Right ventricle myocardium superior (tissue), 1 donor: ENCODE measurements around the gene ALS2. TPM values are rescaled to one million over a fixed set of nuclear protein-coding genes. Genes with fewer than 3 reads are reported as not detected.

Source experiments
- ATAC-seq: fragments of 200-7000 bp; cut with Tn5 transposase; one replicate; pipeline ENCODE4 v1.9.1; 2020; ENCODE audit warnings: mild to moderate bottlenecking; ENCODE audit not compliant: poor library complexity
- DNase-seq: peaks from one replicate; pipeline ENCODE4 v3.0.0-alpha.2; 2020
- intact Hi-C: fragments of 100-400 bp; cut with DNase I; formaldehyde crosslinking; loops from one replicate; pipeline ENCODE4 v1.11.2; 2022
- total RNA-seq: library from RNA; stranded (reverse); fragmentation: NEBNext Ultra II Directional; extraction: Animal tissue kit (Norgen Biotek cat#: 25700); gene quantifications from one replicate; pipeline ENCODE4 v1.2.1, GENCODE V29; 2021
- donor health status: DM: no; HTN: yes; CAD: no; lungs with severe emphysema.

The ALS2 gene
- total RNA-seq, 1 donor from 2014 or later: 29.5 TPM

DNA sequence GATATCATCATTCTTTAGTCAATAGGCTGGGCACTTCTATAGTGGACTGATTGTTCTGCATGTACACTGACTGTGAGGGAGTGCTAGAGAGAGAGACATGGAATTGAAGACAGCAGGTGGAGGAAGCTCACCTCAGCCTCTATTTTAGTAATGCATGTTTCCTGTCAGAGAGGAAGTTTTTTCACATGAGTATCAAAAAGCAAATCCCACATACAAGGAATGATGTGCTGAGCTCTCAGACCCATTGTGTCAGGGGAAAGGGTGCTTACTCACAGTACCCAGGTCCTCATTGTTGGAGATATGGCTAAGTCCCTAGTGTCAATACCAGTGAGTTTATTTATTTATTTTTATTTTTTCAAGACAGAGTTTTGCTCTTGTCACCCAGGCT lies 15.7 kb upstream of the ALS2 start:
- ATAC-seq: no peak
- no peak for DNase-seq
- intact Hi-C loops: loop anchor here (10.0 kb wide), 1 partner anchor 258 kb away; no protein-coding TSS in a partner anchor

GRCh38 chr2:201795607-201796477 lies 15.1 kb upstream of the ALS2 start:
- intact Hi-C loops: loop anchor here (10.0 kb wide), 1 partner anchor 259 kb away; no protein-coding TSS in a partner anchor
- DNase-seq (no peak), ATAC-seq (peak; percentile 66)

- DNase-seq: no peak
- no peak for ATAC-seq
- intact Hi-C loops: loop anchor here (10.0 kb wide), 1 partner anchor 261 kb away; no protein-coding TSS in a partner anchor
Measured at GRCh38 chr2:201794294-201794693, 13.6 kb upstream of the ALS2 start.

GRCh38 chr2:201793631-201794030 lies 12.9 kb upstream of the ALS2 start:
- no peak for DNase-seq
- intact Hi-C loops: loop anchor here (10.0 kb wide), 1 partner anchor 261 kb away; no protein-coding TSS in a partner anchor
- no peak for ATAC-seq

DNA sequence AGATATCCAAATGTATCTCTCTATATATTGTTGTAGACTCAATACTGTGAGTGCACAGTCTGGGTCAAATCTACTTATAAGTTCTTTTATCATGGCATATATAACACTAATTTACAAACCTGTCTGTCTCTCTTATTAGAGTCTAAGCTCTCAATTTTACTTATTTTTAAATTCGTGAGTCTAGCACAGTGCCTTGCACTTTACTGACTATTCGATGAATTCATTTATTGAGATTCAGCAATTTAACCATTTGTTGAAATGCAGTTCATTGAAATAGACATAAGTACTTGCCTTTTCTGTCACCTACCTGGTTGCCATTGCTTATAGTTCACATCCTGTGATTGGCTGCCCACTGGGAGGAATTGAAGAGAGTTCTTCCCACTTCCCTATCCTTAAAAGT lies 10.3 kb upstream of the ALS2 start:
- intact Hi-C loops: loop anchor here (10.0 kb wide), 1 partner anchor 264 kb away; no protein-coding TSS in a partner anchor
- ATAC-seq: no peak
- DNase-seq: no peak

DNA sequence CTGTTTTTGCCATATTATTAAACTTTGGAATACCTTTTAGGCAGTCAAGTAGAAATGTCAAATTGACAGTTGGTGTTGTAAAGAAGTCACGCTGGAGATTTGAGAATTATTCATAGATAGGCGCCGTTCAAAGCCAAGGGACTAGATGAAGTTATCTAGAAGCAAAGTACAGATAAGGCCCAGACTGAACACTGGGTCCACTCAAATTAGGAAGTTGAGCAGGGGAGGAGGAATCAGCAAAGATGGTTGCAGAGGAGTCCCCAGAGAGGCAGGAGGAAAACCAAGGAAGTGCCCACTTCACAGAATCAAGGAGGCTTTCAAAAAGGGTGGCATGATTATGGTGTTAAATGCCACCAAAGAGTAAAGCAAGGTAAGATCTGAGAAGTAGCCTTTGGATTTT lies 9.6 kb upstream of the ALS2 start:
- ATAC-seq (no peak), DNase-seq (no peak)
- intact Hi-C loops: loop anchor here (10.0 kb wide), 1 partner anchor 265 kb away; no protein-coding TSS in a partner anchor

- intact Hi-C loops: no loop called here
- ATAC-seq (no peak), DNase-seq (no peak)
Measured at GRCh38 chr2:201789395-201789794, 8.7 kb upstream of the ALS2 start.

- ATAC-seq (no peak), DNase-seq (no peak)
- intact Hi-C loops: no loop called here
Measured at GRCh38 chr2:201788371-201788770, 7.6 kb upstream of the ALS2 start.

GRCh38 chr2:201786471-201786870 lies 5.7 kb upstream of the ALS2 start:
- DNase-seq: no peak
- no peak for ATAC-seq
- intact Hi-C loops: no loop called here

DNA sequence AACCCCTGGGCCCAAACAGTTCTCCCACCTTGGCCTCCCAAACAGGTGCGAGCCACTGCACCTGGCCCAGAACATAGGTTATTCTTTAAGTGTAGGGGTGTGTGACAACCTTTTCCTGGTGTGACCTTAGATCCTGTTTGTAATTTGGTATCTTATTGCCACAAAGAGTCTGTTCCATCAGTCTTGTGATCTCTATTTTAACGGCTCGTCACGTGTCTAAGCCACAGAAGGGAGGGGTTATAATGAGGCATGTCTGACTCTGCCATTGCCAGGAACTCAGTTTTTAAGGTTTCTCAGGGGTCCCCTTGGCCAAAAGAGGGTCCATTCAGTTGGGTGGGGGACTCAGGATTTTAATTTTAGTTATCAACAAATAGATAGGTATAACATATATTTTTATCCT lies 4.4 kb upstream of the ALS2 start:
- ATAC-seq (no peak), DNase-seq (no peak)
- intact Hi-C loops: no loop called here

GRCh38 chr2:201784563-201784962 lies 3.8 kb upstream of the ALS2 start:
- no peak for ATAC-seq
- intact Hi-C loops: no loop called here
- DNase-seq: no peak

GRCh38 chr2:201781557-201782051 lies 871 bp upstream of the ALS2 start:
- DNase-seq (no peak), ATAC-seq (peak; percentile 4)
- intact Hi-C loops: no loop called here

GRCh38 chr2:201779901-201780673 lies 646 bp downstream of the ALS2 start:
- peak; percentile 25 for ATAC-seq
- intact Hi-C loops: no loop called here
- no peak for DNase-seq

DNA sequence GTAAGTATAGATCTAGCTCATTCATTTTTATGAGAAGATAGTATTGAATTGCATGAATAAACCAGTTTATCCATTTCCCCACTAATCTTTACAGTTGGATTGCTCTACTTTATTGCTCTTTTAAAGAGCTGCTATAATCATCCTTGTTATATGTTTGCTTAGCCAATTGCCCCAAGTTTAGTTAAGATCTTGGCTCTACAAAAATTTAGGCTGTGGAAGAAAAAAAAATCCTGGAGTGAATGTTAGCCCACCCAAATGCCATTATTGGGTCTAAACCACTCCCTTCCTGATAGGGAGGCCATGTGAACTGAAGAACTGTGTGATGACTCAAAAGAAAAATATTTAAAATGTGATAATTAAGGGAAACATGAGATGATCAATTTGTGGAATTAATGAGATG lies 2.9 kb downstream of the ALS2 start:
- intact Hi-C loops: no loop called here
- DNase-seq (no peak), ATAC-seq (no peak)

DNA sequence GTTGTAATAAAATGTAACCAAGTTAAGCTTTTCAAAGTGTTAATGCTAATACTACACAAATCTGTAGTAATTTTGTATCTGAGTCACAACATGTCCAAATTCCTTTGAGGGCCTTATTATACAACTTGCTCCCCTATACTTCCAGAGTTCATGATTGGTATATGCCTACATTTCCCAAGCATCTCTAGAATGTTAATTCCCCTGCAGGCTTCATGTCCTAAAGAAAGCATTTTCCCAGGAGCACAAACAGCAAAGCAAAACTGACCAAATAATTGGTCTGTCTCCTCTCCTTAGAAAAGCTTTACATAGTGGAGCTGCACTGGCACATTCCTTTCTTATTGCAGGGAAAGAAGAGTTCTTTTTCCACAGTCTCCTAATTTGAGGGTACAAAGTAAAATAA lies 3.7 kb downstream of the ALS2 start:
- intact Hi-C loops: no loop called here
- ATAC-seq: no peak
- no peak for DNase-seq

DNA sequence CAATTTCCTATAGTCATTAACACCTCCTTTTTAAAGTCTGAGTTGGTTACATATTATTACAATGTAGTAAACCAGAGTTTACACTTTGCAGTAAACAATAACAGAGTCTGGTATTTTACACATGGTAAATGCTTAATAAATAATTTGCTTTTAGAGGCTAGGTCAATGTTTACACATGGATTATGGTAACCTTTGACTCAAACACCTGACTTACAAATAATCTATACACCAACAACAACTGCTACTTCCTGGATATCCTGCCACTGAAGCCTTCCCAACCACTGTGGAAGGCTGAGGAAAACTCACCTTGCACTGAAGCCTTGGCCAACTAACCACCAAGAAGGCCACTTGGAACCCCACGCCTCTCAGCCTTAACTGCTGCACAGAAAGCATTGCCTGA lies 5.4 kb downstream of the ALS2 start:
- intact Hi-C loops: no loop called here
- DNase-seq: no peak

GRCh38 chr2:201774546-201774945 lies 6.2 kb downstream of the ALS2 start:
- intact Hi-C loops: no loop called here
- ATAC-seq: no peak

More for the DNA sequence above, 5.4 kb downstream of the ALS2 start:
- ATAC-seq: no peak

GRCh38 chr2:201773990-201774389 lies 6.7 kb downstream of the ALS2 start:
- DNase-seq (no peak), ATAC-seq (no peak)
- intact Hi-C loops: no loop called here

More at GRCh38 chr2:201774546-201774945, 6.2 kb downstream of the ALS2 start:
- no peak for DNase-seq

DNA sequence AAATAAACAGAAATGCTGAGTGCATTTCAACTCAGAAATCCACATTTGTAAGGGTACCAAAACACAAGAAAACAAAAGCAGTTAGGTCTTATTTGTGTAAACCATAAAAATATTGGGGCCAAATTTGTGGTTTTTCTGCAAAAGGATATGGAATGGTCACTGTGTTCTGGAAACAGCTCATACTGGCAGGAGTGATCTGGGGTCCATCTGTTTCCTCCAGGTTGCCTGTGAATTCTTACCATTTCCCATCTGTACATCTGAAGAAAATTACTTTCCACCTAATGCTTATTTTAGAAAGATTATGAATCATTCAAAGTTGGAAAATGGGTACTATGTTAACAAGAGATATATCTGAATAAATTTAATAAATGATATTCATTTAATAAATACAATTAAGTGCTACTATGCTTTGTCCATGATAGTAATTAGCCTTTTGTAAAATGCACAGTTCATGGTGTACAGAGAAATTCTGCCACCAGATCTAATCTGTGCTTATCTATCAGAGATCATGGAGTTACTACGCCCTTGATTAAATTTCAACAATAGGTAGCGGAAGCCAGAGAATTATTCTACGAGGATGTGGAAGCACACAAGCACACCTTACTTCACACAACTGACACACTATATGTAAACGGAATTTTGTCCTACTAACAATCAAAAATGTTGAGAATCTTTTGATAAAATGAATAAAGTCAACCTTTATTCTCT lies 10.9 kb downstream of the ALS2 start:
- no peak for DNase-seq
- no peak for ATAC-seq
- intact Hi-C loops: no loop called here
